Keratinocyte (primary cell): ENCODE data around the gene RAD9B. TPM values are rescaled to one million over a fixed set of nuclear protein-coding genes. Genes with fewer than 3 reads are reported as not detected.

Experiments used
- DNase-seq: peaks from one replicate; pipeline ENCODE4 v3.0.0-alpha.2; 2011; ENCODE audit warnings: low read depth, missing footprints, low spot score
- FAIRE-seq: peaks from 2 replicates; lab custom pipeline; 2011; peaks lifted over from hg19 to GRCh38; lab: Jason Lieb, UNC
- H2AFZ ChIP-seq: 2 replicates; pipeline ENCODE4 v1.6.0; 2012; ENCODE audit warnings: low read length, control low read depth, inconsistent platforms; ENCODE audit not compliant: control insufficient read depth
- H3K27ac ChIP-seq: 2 replicates; pipeline ENCODE4 v1.5.1; 2011; ENCODE audit warnings: low read length; ENCODE audit not compliant: control insufficient read depth, insufficient read depth
- H3K27me3 ChIP-seq: 3 replicates; pipeline ENCODE4 v1.6.0; 2011; ENCODE audit warnings: low read length; ENCODE audit not compliant: control insufficient read depth, insufficient read depth; ENCODE audit errors: extremely low read depth
- H3K36me3 ChIP-seq, 2 experiments: 2 replicates in 1 of 2; 3 replicates in 1 of 2; pipeline ENCODE4 v1.5.1; 2011; ENCODE audit warnings: low read length in 2 of 2, mild to moderate bottlenecking in 1 of 2; ENCODE audit not compliant: control insufficient read depth in 2 of 2, insufficient read depth in 2 of 2; ENCODE audit errors: extremely low read depth in 1 of 2
- H3K4me1 ChIP-seq: 3 replicates; pipeline ENCODE4 v1.5.1; 2011; ENCODE audit warnings: low read length; ENCODE audit not compliant: control insufficient read depth, insufficient read depth; ENCODE audit errors: extremely low read depth
- H3K4me2 ChIP-seq: 3 replicates; pipeline ENCODE4 v1.6.0; 2011; ENCODE audit warnings: low read depth, low read length; ENCODE audit not compliant: control insufficient read depth, insufficient read depth; ENCODE audit errors: extremely low read depth
- H3K4me3 ChIP-seq, 3 experiments: fragments of 200-600 bp in 1 of 3; sonication (generic) in 1 of 3; 2 replicates in 2 of 3; 3 replicates in 1 of 3; pipeline ENCODE4 v1.5.1; 2011 to 2016; ENCODE audit warnings: low read length in 3 of 3, mild to moderate bottlenecking in 3 of 3, control low read depth in 2 of 3, inconsistent platforms in 1 of 3, low read depth in 1 of 3, mixed read lengths in 1 of 3, mixed run types in 1 of 3, moderate library complexity in 1 of 3; ENCODE audit not compliant: control insufficient read depth in 2 of 3, insufficient read depth in 2 of 3; ENCODE audit errors: extremely low read depth in 1 of 3
- H3K79me2 ChIP-seq: 2 replicates; pipeline ENCODE4 v1.6.0; 2012; ENCODE audit warnings: low read length; ENCODE audit not compliant: control insufficient read depth, insufficient read depth
- H3K9ac ChIP-seq: 3 replicates; pipeline ENCODE4 v1.6.0; 2011; ENCODE audit warnings: low read length; ENCODE audit not compliant: control insufficient read depth, insufficient read depth; ENCODE audit errors: extremely low read depth
- H3K9me1 ChIP-seq: 3 replicates; pipeline ENCODE4 v1.6.0; 2011; ENCODE audit warnings: low read length; ENCODE audit not compliant: control insufficient read depth, insufficient read depth; ENCODE audit errors: extremely low read depth
- H3K9me3 ChIP-seq: 2 replicates; pipeline ENCODE4 v1.5.1; 2012; ENCODE audit warnings: low read depth, low read length; ENCODE audit not compliant: control insufficient read depth
- H4K20me1 ChIP-seq: 3 replicates; pipeline ENCODE4 v1.6.0; 2011; ENCODE audit warnings: low read length; ENCODE audit not compliant: control insufficient read depth, insufficient read depth; ENCODE audit errors: extremely low read depth
- CTCF ChIP-seq, 3 experiments: IDR thresholded peaks in 1 of 3; conservative IDR thresholded peaks in 1 of 3; optimal IDR thresholded peaks in 1 of 3; 2 replicates in 2 of 3; 3 replicates in 1 of 3; pipeline versions ENCODE3 to v1.5.1; 2011; ENCODE audit warnings: low read length in 3 of 3, mild to moderate bottlenecking in 3 of 3, moderate library complexity in 2 of 3, control low read depth in 1 of 3, inconsistent platforms in 1 of 3; ENCODE audit not compliant: insufficient read depth in 2 of 3; ENCODE audit errors: extremely low read depth in 1 of 3
- EZH2 ChIP-seq: IDR thresholded peaks from one replicate; pipeline ENCODE4 v1.6.1; 2012; ENCODE audit warnings: inconsistent platforms, mild to moderate bottlenecking, low read length, moderate library complexity
- dilution Hi-C: fragments of 300-500 bp; cut with MboI; formaldehyde crosslinking; loops from one replicate; pipeline ENCODE4 v1.7.0; 2020; ENCODE audit warnings: low sequenced_read_pairs; ENCODE audit not compliant: extremely low pct_ligation_motif_present
- polyA plus RNA-seq, 5 experiments: library from polyadenylated mRNA; depleted of rRNA in 3 of 5; stranded (reverse) in 3 of 5; stranded (forward) in 1 of 5; unstranded in 1 of 5; fragments of >200 nt; gene quantifications; 1 replicate in 1 of 5; 2 replicates in 3 of 5; 3 replicates in 1 of 5; pipeline versions ENCODE4 v1.2.1 to v1.2.3, GENCODE V29; 2011 to 2012; ENCODE audit warnings: missing spikeins in 2 of 5, low read depth in 1 of 5, low replicate concordance in 1 of 5

RAD9B gene
- polyA plus RNA-seq, 1 donor (not counting 4 experiments of a cell fraction or from before 2014, with no cell fraction given) = 0.31 TPM

- Histone ChIP-seq H3K4me2 (no peak overlapping the region), H3K4me3 (no peak overlapping the region), H3K9me3 (no peaks in the 10 kb centered on the region), H3K36me3 (peaks cover 5 to 11% of the 10 kb centered on the region in 2 experiments), H4K20me1 (peaks cover 2% of the 10 kb centered on the region), H3K27me3 (no peaks in the 10 kb centered on the region), H3K79me2 (peaks cover 12% of the 10 kb centered on the region), H2AFZ (no peak overlapping the region), H3K4me1 (peaks cover 17% of the 10 kb centered on the region), H3K9me1 (no peaks in the 10 kb centered on the region), H3K27ac (no peak overlapping the region), H3K9ac (no peak overlapping the region)
- dilution Hi-C loops = no loop called here
- FAIRE-seq (no peak), DNase-seq (no peak)
- TF ChIP-seq CTCF (optimal IDR thresholded peaks at IDR 0.05 in 1 of 3, IDR thresholded peaks at IDR 0.05 in 1 of 3, conservative IDR thresholded peaks at IDR 0.05 in 1 of 3; ENCODE audit: extremely low read depth in 1 of 3, insufficient read depth in 2 of 3, low read length in 3 of 3) (no peak), EZH2 (no peak)
Measured at GRCh38 chr12:110530511-110530910, 28.4 kb downstream of the RAD9B start.

GRCh38 chr12:110531741-110532333 lies 29.7 kb downstream of the RAD9B start:
- Histone ChIP-seq H4K20me1 (peaks cover 2% of the 10 kb centered on the region), H3K9me3 (no peaks in the 10 kb centered on the region), H3K4me3 (no peak overlapping the region), H3K9me1 (no peaks in the 10 kb centered on the region), H3K4me2 (peak overlapping the region; percentile 25), H3K9ac (no peak overlapping the region), H3K27me3 (no peaks in the 10 kb centered on the region), H3K27ac (peak overlapping the region; percentile 19), H2AFZ (no peak overlapping the region), H3K4me1 (peaks cover 20% of the 10 kb centered on the region), H3K36me3 (peaks cover 11 to 23% of the 10 kb centered on the region in 2 experiments), H3K79me2 (peaks cover 21% of the 10 kb centered on the region)
- no peak for DNase-seq
- dilution Hi-C loops = no loop called here
- peak; percentile 46 for FAIRE-seq
- TF ChIP-seq CTCF (optimal IDR thresholded peaks at IDR 0.05 in 1 of 3, IDR thresholded peaks at IDR 0.05 in 1 of 3, conservative IDR thresholded peaks at IDR 0.05 in 1 of 3; ENCODE audit: extremely low read depth in 1 of 3, insufficient read depth in 2 of 3, low read length in 3 of 3) = no peak
- no peak for TF ChIP-seq EZH2
